ENCODE data around the gene SLC9A5. TPM values are rescaled to one million over a fixed set of nuclear protein-coding genes. Genes with fewer than 3 reads are reported as not detected.

SLC9A5 gene
- polyA plus RNA-seq, 3 donors, result 0.26 to 1.6 (median 0.82) TPM

- no peak overlapping the region for H3K27ac ChIP-seq (ENCODE audit: low read depth, low read length)
These were observed 36.0 kb upstream of the SLC9A5 start for GRCh38 chr16:67212766-67213165.

GRCh38 chr16:67213197-67214019, 35.4 kb upstream of the SLC9A5 start:
- no peak overlapping the region for H3K27ac ChIP-seq (ENCODE audit: low read depth, low read length)
- WGBS, 3 donors, result 42 to 76% (median 74%) methylated on average over 8 of the region's 8 CpGs

GRCh38 chr16:67215706-67216105, 33.1 kb upstream of the SLC9A5 start:
- no peak overlapping the region for H3K27ac ChIP-seq (ENCODE audit: low read depth, low read length)
- 63 to 73% (median 71%) methylated on average over 5 of the region's 5 CpGs for WGBS, 3 donors

GRCh38 chr16:67216612-67217490, 31.9 kb upstream of the SLC9A5 start:
- WGBS, 3 donors, result 42 to 76% (median 44%) methylated on average over 18 of the region's 18 CpGs
- no peak overlapping the region for H3K27ac ChIP-seq (ENCODE audit: low read depth, low read length)

GRCh38 chr16:67223992-67224391, 24.8 kb upstream of the SLC9A5 start:
- 17 to 30% (median 30%) methylated on average over 3 of the region's 3 CpGs for WGBS, 3 donors
- no peak overlapping the region for H3K27ac ChIP-seq (ENCODE audit: low read depth, low read length)

GRCh38 chr16:67226295-67226803, 22.4 kb upstream of the SLC9A5 start:
- H3K27ac ChIP-seq (ENCODE audit: low read depth, low read length), result peak overlapping the region; percentile 17
- WGBS, 3 donors, result 8 to 10% (median 10%) methylated on average over 11 to 12 of the region's 12 CpGs

GRCh38 chr16:67226804-67227566, 21.8 kb upstream of the SLC9A5 start, which contains the start of gene TMEM208:
TSS of gene TMEM208 (plus strand) at chr16:67227130. CDS start at chr16:67227219, 89 bp downstream.
- WGBS, 3 donors, result 0% methylated on average over 40 to 46 of the region's 46 CpGs
- peak within 1 kb of the TSS; percentile 17 for H3K27ac ChIP-seq (ENCODE audit: low read depth, low read length)

GRCh38 chr16:67227567-67227921, 21.2 kb upstream of the SLC9A5 start:
- no peak overlapping the region for H3K27ac ChIP-seq (ENCODE audit: low read depth, low read length)
- 10% methylated on average over 12 of the region's 12 CpGs for WGBS, 3 donors

- WGBS, 3 donors, result 79 to 91% (median 88%) methylated on average over 9 of the region's 9 CpGs
- H3K27ac ChIP-seq (ENCODE audit: low read depth, low read length), result no peak overlapping the region
These were observed 20.6 kb upstream of the SLC9A5 start for GRCh38 chr16:67228034-67228785.

- WGBS, 3 donors, result 82 to 85% (median 85%) methylated on average over 9 of the region's 9 CpGs
- H3K27ac ChIP-seq (ENCODE audit: low read depth, low read length), result no peak overlapping the region
These were observed 19.9 kb upstream of the SLC9A5 start for GRCh38 chr16:67228905-67229304.

GRCh38 chr16:67229906-67230808, 18.6 kb upstream of the SLC9A5 start:
- WGBS, 3 donors, result 89 to 93% (median 91%) methylated on average over 32 of the region's 32 CpGs
- H3K27ac ChIP-seq (ENCODE audit: low read depth, low read length), result no peak overlapping the region

GRCh38 chr16:67230809-67231660, 17.7 kb upstream of the SLC9A5 start:
- H3K27ac ChIP-seq (ENCODE audit: low read depth, low read length), result no peak overlapping the region
- WGBS, 3 donors, result 74 to 91% (median 85%) methylated on average over 12 of the region's 12 CpGs

GRCh38 chr16:67233596-67233995, 15.2 kb upstream of the SLC9A5 start:
- WGBS, 3 donors, result 65 to 77% (median 71%) methylated on average over 7 of the region's 7 CpGs
- H3K27ac ChIP-seq (ENCODE audit: low read depth, low read length), result no peak overlapping the region

GRCh38 chr16:67234180-67234597, 14.6 kb upstream of the SLC9A5 start:
- no peak overlapping the region for H3K27ac ChIP-seq (ENCODE audit: low read depth, low read length)
- 93 to 98% (median 95%) methylated on average over 9 to 10 of the region's 10 CpGs for WGBS, 3 donors

GRCh38 chr16:67235816-67236562, 12.8 kb upstream of the SLC9A5 start:
- H3K27ac ChIP-seq (ENCODE audit: low read depth, low read length), result no peak overlapping the region
- 83 to 88% (median 86%) methylated on average over 17 of the region's 17 CpGs for WGBS, 3 donors
